Endothelial cell of umbilical vein (primary cell): Measurements from ENCODE around the gene TAF3. TPM values are rescaled to one million over a fixed set of nuclear protein-coding genes. Genes with fewer than 3 reads are reported as not detected.
A peak's percentile ranks its signal among the peaks of the same experiment; 100 is the strongest.

Source experiments
- BruUV-seq: library from RNA; stranded (reverse); fragments of 400-500 nt; replicated peaks from 2 replicates; lab custom pipeline; 2021; lab: Mats Ljungman, UMichigan
- CTCF ChIA-PET: fragments of 300-600, 350-600 bp; sonication (Branson Sonifier 250); formaldehyde crosslinking; loops from one replicate; lab custom pipeline; 2021; ENCODE audit warnings: antibody characterized with exemption, inconsistent platforms; lab: Charles Lee
- POLR2A ChIA-PET: fragments of 300-600, 350-600 bp; sonication (Branson Sonifier 250); formaldehyde crosslinking; loops from one replicate; lab custom pipeline; 2021; ENCODE audit warnings: antibody characterized with exemption, inconsistent platforms; lab: Charles Lee
- DNase-seq: peaks from one replicate; pipeline ENCODE4 v3.0.0-alpha.2; 2011; ENCODE audit warnings: low read depth, low spot score
- FAIRE-seq: peaks from 2 replicates; lab custom pipeline; 2011; peaks lifted over from hg19 to GRCh38; lab: Jason Lieb, UNC
- H2AFZ ChIP-seq: 2 replicates; pipeline ENCODE4 v1.6.0; 2012; ENCODE audit warnings: low read depth, low read length, control low read depth, inconsistent platforms
- H3K27ac ChIP-seq: 2 replicates; pipeline ENCODE4 v1.5.1; 2011; ENCODE audit warnings: low read depth, mild to moderate bottlenecking, control low read depth, low read length, moderate library complexity; ENCODE audit not compliant: insufficient read depth
- H3K27me3 ChIP-seq, 2 experiments: 2 replicates each; pipeline versions ENCODE4 v1.6.0 to v1.6.1; 2011; ENCODE audit warnings: low read length in 2 of 2, mixed read lengths in 1 of 2; ENCODE audit not compliant: control insufficient read depth in 2 of 2, insufficient read depth in 2 of 2
- H3K36me3 ChIP-seq, 2 experiments: 2 replicates in 1 of 2; 3 replicates in 1 of 2; pipeline ENCODE4 v1.5.1; 2011; ENCODE audit warnings: low read length in 2 of 2, mild to moderate bottlenecking in 1 of 2, moderate library complexity in 1 of 2; ENCODE audit not compliant: control insufficient read depth in 2 of 2, insufficient read depth in 2 of 2; ENCODE audit errors: extremely low read depth in 1 of 2
- H3K4me1 ChIP-seq: 3 replicates; pipeline ENCODE4 v1.5.1; 2011; ENCODE audit warnings: mild to moderate bottlenecking, low read length; ENCODE audit not compliant: control insufficient read depth, insufficient read depth; ENCODE audit errors: extremely low read depth
- H3K4me2 ChIP-seq: 2 replicates; pipeline ENCODE4 v1.6.1; 2011; ENCODE audit warnings: low read length, control low read depth, mixed read lengths; ENCODE audit not compliant: insufficient read depth
- H3K4me3 ChIP-seq, 3 experiments: fragments of 200-600 bp in 1 of 3; sonication (generic), shearing (Covaris generic) in 1 of 3; replicated peaks in 1 of 3; 2 replicates each; pipeline ENCODE4 v1.5.1; 2011 to 2016; ENCODE audit warnings: control low read depth in 3 of 3, low read length in 3 of 3, mild to moderate bottlenecking in 2 of 3, inconsistent platforms in 1 of 3, low read depth in 1 of 3, moderate library complexity in 1 of 3; ENCODE audit not compliant: insufficient read depth in 1 of 3
- H3K79me2 ChIP-seq: 2 replicates; pipeline ENCODE4 v1.6.0; 2012; ENCODE audit warnings: low read length, inconsistent platforms; ENCODE audit not compliant: control insufficient read depth, insufficient read depth
- H3K9ac ChIP-seq: replicated peaks from 2 replicates; pipeline ENCODE3; 2011; ENCODE audit warnings: low read length, control low read depth; ENCODE audit not compliant: insufficient read depth; ENCODE audit errors: extremely low read depth
- H3K9me1 ChIP-seq: replicated peaks from 3 replicates; pipeline ENCODE4 v1.6.0; 2011; ENCODE audit warnings: mild to moderate bottlenecking, low read length; ENCODE audit not compliant: control insufficient read depth, insufficient read depth; ENCODE audit errors: extremely low read depth
- H3K9me3 ChIP-seq: replicated peaks from 2 replicates; pipeline ENCODE4 v1.5.1; 2012; ENCODE audit warnings: low read length, inconsistent platforms; ENCODE audit not compliant: control insufficient read depth, insufficient read depth
- H4K20me1 ChIP-seq: replicated peaks from 2 replicates; pipeline ENCODE3; 2011; ENCODE audit warnings: mild to moderate bottlenecking, low read length; ENCODE audit not compliant: control insufficient read depth, insufficient read depth; ENCODE audit errors: extremely low read depth
- EZH2 ChIP-seq: IDR thresholded peaks from 2 replicates; pipeline ENCODE4 v1.6.1; 2012; ENCODE audit warnings: borderline replicate concordance, low read depth, mild to moderate bottlenecking, moderate library complexity, low read length, inconsistent platforms; ENCODE audit not compliant: severe bottlenecking
- FOS ChIP-seq: IDR thresholded peaks from 2 replicates; pipeline ENCODE4 v1.6.1; 2011; ENCODE audit warnings: mild to moderate bottlenecking, low read length, moderate library complexity, borderline replicate concordance; ENCODE audit not compliant: insufficient read depth
- GATA2 ChIP-seq: IDR thresholded peaks from 2 replicates; pipeline ENCODE4 v1.7.0; 2011; ENCODE audit warnings: low read depth, mild to moderate bottlenecking, moderate library complexity, mixed read lengths, low read length; ENCODE audit not compliant: insufficient read length, insufficient read depth
- JUN ChIP-seq: IDR thresholded peaks from 2 replicates; pipeline ENCODE4 v1.6.1; 2011; ENCODE audit warnings: borderline replicate concordance, low read depth; ENCODE audit not compliant: insufficient read length, insufficient read depth
- MYC ChIP-seq: IDR thresholded peaks from one replicate; pipeline ENCODE4 v1.6.1; 2011; ENCODE audit warnings: mild to moderate bottlenecking, low read depth, low read length
- POLR2A ChIP-seq: IDR thresholded peaks from 2 replicates; pipeline ENCODE4 v1.6.1; 2012; ENCODE audit warnings: low read depth, mild to moderate bottlenecking, control low read depth, low read length
- POLR2AphosphoS5 ChIP-seq: IDR thresholded peaks from 2 replicates; pipeline ENCODE4 v1.6.1; 2012; ENCODE audit warnings: low read depth, mild to moderate bottlenecking, control low read depth, low read length, moderate library complexity; ENCODE audit not compliant: insufficient read depth
- dilution Hi-C: fragments of 300-500 bp; cut with MboI; formaldehyde crosslinking; loops from one replicate; pipeline ENCODE4 v1.15.0; 2019; ENCODE audit warnings: low sequenced_read_pairs; ENCODE audit not compliant: extremely low pct_ligation_motif_present
- intact Hi-C: fragments of 100-400 bp; cut with micrococcal nuclease; formaldehyde crosslinking; loops from one replicate; pipeline ENCODE4 v1.10.0; 2022
- polyA plus RNA-seq, 4 experiments: library from polyadenylated mRNA; depleted of rRNA in 3 of 4; stranded (reverse) in 3 of 4; unstranded in 1 of 4; fragments of >200 nt; gene quantifications; 2 replicates each; pipeline versions ENCODE4 v1.2.1 to v1.2.3, GENCODE V29; 2011 to 2012; ENCODE audit warnings: missing spikeins in 1 of 4
- total RNA-seq: library from RNA; stranded (reverse); gene quantifications from 2 replicates; pipeline ENCODE4 v1.2.3, GENCODE V29; 2021
- TF ChIP-seq, protein P1 (sequence below), 2 donors: IDR thresholded peaks; 1 replicate in 1 of 2; 2 replicates in 1 of 2; pipeline ENCODE4 v1.5.1; 2011; ENCODE audit warnings: low read length in 2 of 2, mild to moderate bottlenecking in 2 of 2, moderate library complexity in 2 of 2, control low read depth in 1 of 2, inconsistent platforms in 1 of 2, low read depth in 1 of 2; ENCODE audit not compliant: insufficient read depth in 1 of 2; ENCODE audit errors: extremely low read depth in 1 of 2
- TF ChIP-seq, protein P2 (sequence below): IDR thresholded peaks from 2 replicates; pipeline ENCODE4 v1.6.1; 2011; ENCODE audit not compliant: insufficient read depth, insufficient read length

The TAF3 gene
- total and polyA plus RNA-seq, 2 donors (not counting 3 experiments of a cell fraction or from before 2014, with no cell fraction given): 2.4 to 10.5 TPM

DNA sequence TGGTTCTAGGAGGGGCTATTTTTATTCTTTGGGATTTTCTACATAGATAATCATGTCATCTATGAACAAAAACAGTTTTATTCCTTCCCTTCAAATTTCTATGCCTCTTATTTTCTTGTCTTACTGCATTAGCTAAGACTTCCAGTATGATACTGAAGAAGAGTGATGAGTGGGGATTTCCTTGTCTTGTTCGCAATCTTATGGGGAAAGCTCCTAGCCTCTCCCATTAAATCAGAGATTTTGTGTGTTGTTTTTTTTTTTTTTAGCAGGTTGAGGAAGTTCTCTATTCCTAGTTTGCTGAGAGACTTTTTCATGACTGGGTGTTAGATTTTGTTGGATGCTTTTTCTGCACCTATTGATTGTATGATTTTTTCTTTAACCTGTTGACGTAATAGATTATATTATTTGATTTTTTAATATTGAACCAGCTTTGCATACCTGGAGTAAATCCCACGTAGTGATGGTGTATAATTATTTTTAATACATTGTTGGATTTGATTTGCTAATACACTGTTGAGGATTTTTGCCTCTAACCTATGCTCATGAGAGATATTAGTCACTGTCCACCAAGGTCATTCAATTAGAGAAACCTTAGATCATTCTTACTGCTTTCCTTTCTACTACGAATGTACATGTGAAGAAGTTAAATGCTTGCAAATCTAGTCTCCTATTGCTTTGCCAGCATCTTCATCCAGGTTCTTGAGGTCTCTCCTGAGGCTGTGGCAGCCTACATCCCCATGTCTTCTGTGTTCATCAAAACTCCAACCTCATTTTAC, 23.9 kb upstream of the TAF3 start:
- peaks cover 24% of the 10 kb centered on the region for H3K4me1 ChIP-seq
- TF ChIP-seq, protein P1, sequence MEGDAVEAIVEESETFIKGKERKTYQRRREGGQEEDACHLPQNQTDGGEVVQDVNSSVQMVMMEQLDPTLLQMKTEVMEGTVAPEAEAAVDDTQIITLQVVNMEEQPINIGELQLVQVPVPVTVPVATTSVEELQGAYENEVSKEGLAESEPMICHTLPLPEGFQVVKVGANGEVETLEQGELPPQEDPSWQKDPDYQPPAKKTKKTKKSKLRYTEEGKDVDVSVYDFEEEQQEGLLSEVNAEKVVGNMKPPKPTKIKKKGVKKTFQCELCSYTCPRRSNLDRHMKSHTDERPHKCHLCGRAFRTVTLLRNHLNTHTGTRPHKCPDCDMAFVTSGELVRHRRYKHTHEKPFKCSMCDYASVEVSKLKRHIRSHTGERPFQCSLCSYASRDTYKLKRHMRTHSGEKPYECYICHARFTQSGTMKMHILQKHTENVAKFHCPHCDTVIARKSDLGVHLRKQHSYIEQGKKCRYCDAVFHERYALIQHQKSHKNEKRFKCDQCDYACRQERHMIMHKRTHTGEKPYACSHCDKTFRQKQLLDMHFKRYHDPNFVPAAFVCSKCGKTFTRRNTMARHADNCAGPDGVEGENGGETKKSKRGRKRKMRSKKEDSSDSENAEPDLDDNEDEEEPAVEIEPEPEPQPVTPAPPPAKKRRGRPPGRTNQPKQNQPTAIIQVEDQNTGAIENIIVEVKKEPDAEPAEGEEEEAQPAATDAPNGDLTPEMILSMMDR (IDR thresholded peaks at IDR 0.05; ENCODE audit: extremely low read depth in 1 of 2, insufficient read depth in 1 of 2, low read depth in 1 of 2, low read length in 2 of 2): no peak
- TF ChIP-seq MYC (no peak), POLR2AphosphoS5 (no peak), POLR2A (no peak), JUN (no peak)

DNA sequence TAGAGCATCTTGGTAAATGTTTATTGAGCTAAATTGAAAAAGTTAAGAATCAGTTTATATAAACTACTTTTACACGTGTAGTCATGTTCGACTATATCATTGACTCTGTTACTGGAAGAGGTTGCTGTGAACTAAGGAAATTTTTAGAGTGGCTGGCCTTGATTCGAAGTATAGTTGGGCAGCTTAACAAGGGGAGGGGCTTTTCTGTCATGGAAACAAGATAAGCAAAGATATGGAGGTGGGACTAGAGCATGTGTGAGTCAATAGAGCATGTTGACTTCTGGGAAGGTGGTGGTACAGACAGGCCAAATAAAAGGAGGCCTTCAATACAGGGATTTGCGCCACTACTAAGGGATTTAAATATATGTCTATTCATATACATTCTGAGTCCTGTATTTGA, 22.7 kb upstream of the TAF3 start:
- Histone ChIP-seq H3K4me3 (no peak overlapping the region), H3K9me1 (no peaks in the 10 kb centered on the region), H4K20me1 (no peaks in the 10 kb centered on the region), H3K4me2 (no peak overlapping the region), H3K27ac (no peak overlapping the region), H3K79me2 (peaks cover 59% of the 10 kb centered on the region), H3K36me3 (peaks cover 2 to 10% of the 10 kb centered on the region in 2 experiments), H2AFZ (no peak overlapping the region), H3K9ac (no peak overlapping the region), H3K27me3 (no peaks in the 10 kb centered on the region), H3K9me3 (no peaks in the 10 kb centered on the region), H3K4me1 (peaks cover 17% of the 10 kb centered on the region)
- TF ChIP-seq POLR2AphosphoS5: no peak
- no peak for TF ChIP-seq GATA2
- TF ChIP-seq, protein P2, sequence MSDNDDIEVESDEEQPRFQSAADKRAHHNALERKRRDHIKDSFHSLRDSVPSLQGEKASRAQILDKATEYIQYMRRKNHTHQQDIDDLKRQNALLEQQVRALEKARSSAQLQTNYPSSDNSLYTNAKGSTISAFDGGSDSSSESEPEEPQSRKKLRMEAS: no peak
- no peak for TF ChIP-seq FOS
- TF ChIP-seq EZH2: no peak
- TF ChIP-seq MYC: no peak
- TF ChIP-seq POLR2A: no peak
- TF ChIP-seq, protein P1 (IDR thresholded peaks at IDR 0.05; ENCODE audit: extremely low read depth in 1 of 2, insufficient read depth in 1 of 2, low read depth in 1 of 2, low read length in 2 of 2): no peak
- no peak for TF ChIP-seq JUN
- BruUV-seq: no TSS peak
- intact Hi-C loops (no loop called here), dilution Hi-C loops (no loop called here)
- ChIA-PET POLR2A (no interaction called here), CTCF (interaction anchor here (0.6 kb wide), 1 partner anchor 1302 kb away, joined by 3 read pairs; no protein-coding TSS in a partner anchor)
- peak; percentile 55 for DNase-seq
- no peak for FAIRE-seq

More for the DNA sequence above, 23.9 kb upstream of the TAF3 start:
- Histone ChIP-seq H3K79me2 (peaks cover 70% of the 10 kb centered on the region), H3K4me2 (no peak overlapping the region), H3K9ac (no peak overlapping the region), H3K27me3 (no peaks in the 10 kb centered on the region), H3K9me3 (no peaks in the 10 kb centered on the region), H3K9me1 (no peaks in the 10 kb centered on the region), H3K36me3 (peaks cover 0 to 5% of the 10 kb centered on the region in 2 experiments), H3K4me3 (no peak overlapping the region), H4K20me1 (peaks cover 2% of the 10 kb centered on the region), H3K27ac (no peak overlapping the region), H2AFZ (no peak overlapping the region)
- DNase-seq (no peak), FAIRE-seq (no peak)
- ChIA-PET CTCF (no interaction called here), POLR2A (no interaction called here)
- dilution Hi-C loops (no loop called here), intact Hi-C loops (no loop called here)
- BruUV-seq: no TSS peak
